Tongue (tissue), 2 donors: ENCODE measurements around the gene NUCKS1. TPM values are rescaled to one million over a fixed set of nuclear protein-coding genes. Genes with fewer than 3 reads are reported as not detected.

Experiments
- DNase-seq: peaks from one replicate; pipeline ENCODE4 v3.0.0-alpha.2; 2015
- total RNA-seq: library from RNA; depleted of rRNA; stranded (reverse); fragments of >200 nt; gene quantifications from one replicate; pipeline ENCODE4 v1.2.3, GENCODE V29; 2014

Gene NUCKS1
- total RNA-seq, 1 donor from 2014 or later: 193 TPM

DNA sequence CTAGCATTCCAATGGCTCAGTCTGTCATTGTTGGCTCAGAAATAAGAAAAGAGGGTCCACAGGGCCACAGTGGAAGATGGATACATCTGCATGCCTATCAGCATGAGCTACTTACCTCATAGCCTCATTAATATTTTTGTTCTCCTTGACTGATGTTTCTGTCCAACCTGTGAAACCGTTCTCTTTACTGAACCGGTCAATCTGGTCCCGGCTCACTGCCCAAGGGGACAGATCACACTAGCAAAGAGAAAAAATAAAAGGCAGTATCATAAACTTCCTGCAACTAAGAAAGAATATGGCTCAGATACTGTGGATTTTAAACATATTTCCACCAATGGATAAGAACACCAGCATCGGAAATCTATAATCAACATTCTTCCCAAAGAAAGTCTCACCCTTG lies 20.6 kb upstream of the NUCKS1 start:
- no peak for DNase-seq

DNA sequence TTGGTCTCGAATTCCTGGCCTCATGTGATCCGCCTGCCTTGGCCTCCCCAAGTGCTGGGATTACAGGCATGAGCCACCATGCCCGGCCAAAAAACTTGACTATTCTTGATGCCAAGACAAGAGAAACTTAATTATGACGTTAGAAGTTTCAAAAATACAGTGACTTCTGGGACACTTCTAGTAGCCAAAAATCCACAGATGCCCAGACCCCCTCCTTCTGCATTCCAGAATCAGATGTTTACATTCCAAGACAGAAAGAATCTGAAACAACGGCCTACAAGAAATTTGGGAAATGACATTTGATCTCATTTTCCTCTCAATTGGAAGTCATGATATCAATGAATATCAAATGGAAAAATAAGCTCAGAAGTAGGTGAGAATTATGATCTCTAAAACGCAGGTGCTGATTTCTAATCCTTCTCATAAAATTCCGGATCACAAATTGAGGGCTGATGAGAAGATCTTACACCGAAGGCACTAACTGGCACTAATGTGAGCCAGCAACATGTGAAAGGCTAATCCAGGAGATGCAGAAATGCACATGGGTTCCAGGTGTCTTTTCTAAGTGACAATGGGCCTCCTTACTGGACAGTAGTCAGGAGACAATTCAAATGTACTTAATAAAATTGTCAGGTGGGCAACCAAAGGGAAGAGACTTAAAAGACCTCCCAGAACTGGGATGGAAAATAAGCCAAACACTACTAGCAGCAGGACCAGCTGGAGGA lies 19.8 kb upstream of the NUCKS1 start:
- DNase-seq: no peak

DNA sequence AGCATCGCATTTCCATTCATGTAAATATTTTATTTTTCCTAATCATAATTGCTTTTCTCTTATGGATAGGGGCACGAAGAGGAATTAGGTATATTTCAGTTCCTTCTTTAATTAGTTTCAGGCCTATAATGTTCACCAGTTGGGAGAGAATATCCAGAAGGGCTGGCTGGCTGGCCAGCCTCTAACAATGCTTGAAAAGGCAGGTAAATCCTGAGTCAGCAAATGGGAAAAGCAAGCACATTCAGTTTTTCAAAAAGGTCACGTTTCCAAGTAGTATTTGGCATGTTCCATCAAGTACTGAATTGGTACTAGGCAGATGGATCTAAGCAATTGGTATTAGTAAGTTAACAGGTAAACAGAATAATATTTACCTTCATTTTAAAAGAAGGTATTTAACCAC lies 17.3 kb upstream of the NUCKS1 start:
- no peak for DNase-seq

DNA sequence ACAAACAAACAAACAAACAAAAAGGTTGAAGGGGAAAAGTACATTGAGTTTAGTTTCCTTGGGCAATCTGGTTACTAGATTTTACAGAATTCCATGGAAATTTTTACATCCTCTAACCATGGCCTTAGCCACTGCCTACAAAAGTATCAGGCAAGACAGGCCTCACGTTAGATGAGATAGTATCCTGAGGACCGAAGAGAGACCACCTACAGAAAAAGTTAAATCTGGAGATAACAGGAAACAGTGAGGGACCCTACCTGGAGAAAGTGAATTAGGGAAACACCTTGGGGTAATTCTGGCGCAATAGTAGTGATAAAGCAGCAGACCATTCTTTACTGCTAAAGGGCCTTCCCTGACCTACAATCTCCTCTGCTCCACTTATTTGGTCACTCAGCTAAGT lies 16.6 kb upstream of the NUCKS1 start:
- no peak for DNase-seq

- no peak for DNase-seq
Observed at GRCh38 chr1:205766038-205766437, 16.1 kb upstream of the NUCKS1 start.

DNA sequence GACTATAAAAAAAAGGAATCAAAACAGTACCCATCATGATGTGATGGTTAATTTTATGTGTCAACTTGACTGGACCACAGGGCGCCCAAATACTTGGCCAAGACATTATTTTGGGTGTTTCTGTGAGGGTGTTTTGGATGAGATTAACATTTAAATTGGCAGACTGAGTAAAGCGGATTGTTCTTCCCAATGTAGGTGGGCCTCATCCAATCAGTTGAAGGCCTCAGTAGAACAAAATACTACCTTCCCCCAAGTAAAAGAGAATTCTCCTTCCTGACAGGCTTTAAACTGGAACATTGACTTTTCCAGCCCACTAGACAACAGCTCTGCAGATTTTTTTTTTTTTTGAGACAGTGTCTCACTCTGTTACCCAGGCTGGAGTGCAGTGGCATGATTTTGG lies 14.6 kb upstream of the NUCKS1 start:
- DNase-seq: no peak

GRCh38 chr1:205763980-205764379 lies 14.0 kb upstream of the NUCKS1 start:
- peak; percentile 30 for DNase-seq

GRCh38 chr1:205760606-205761005 lies 10.6 kb upstream of the NUCKS1 start:
- DNase-seq: no peak

DNA sequence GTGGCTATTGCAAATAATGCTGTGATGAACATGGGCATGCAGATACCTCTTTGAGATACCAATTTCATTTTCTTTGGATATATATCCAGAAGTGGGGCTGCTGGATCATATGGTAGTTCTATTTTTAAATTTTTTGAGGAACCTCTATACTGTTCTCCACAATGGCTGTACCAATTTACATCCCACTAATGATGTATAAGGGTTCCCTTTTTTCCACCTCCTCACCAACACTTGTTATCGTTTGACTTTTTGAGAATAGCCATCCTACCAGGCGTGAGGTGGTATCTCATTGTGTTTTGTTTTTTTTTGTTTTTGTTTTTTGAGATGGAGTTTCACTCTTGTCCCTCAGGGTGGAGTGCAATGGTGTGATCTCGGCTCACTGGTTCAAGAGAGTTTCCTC lies 6.6 kb upstream of the NUCKS1 start:
- DNase-seq: no peak

GRCh38 chr1:205754857-205755256 lies 4.9 kb upstream of the NUCKS1 start:
- DNase-seq: no peak

DNA sequence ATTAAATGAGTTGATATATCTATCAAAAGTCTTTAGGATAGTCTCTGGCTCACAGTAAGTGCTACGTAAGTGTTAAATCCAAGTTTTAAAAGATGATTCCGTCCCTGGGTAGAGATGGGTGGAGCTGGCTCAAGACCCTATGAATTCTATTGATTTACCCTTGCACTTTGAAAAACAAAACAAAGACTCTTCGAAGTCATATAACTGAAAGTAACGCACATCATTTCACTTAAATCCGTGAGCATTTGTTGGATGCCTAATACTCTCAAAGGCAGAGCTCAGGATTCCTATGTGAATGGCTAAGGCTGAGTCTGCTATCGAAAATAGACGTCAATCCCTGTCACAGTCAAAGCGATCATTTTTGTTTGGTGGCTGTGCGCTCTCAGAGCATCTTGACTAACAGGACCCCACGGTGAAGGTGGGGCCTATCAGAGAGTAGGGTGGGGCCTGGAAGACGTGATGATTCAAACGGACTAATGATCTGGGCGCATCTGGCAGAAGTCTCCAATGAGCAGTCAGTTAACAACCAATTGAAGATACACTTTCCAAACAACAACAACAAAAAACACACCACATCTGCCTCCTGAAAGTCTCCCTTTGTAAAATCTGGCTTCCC lies 1.2 kb upstream of the NUCKS1 start:
- no peak for DNase-seq

DNA sequence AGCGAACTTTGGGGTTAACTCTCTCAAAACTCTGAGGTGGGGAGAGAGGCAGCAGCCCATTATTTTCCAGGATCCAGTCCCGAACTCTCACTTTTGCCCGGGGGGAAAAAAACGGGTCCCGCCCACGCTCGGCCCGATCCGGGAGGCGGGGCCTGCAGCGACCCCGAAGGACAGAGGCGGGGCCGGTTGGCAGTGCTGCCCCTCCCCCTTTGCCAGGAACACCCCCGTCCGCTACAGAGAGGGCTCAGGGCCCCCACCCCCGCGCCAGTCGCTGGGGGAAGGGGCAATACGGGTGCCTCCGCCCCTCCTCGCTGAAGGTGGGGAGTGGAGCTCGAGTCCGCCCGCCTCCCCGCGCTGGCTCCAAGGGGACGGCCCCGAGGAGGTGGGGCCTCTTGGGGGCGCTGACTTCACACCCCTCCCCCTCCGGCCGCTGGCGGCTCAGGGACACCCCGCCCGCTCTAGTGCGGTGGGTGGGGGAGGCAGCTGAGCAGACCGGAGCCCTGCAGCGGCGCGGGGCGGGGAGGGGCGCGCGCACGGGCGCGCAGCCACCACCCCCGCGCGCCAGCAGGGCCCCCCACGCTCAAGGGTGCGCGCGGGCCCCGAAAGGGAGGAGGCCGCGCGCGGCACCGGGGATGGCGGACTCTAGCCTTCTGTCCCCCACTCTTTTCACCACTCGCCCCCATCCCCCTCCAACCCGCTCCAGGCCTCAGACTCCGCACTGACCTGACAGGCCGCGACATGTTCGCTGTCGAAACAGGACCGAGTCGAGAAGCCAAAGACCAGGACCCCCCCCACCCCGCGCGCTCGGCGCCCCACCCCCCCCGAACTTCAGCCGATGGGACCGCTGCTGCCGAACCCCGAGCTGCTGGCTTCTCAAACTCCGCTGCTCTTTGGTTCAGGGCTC lies 496 bp downstream of the NUCKS1 start:
- peak; percentile 98 for DNase-seq

GRCh38 chr1:205748403-205749233 lies 1.4 kb downstream of the NUCKS1 start:
- peak; percentile 70 for DNase-seq

DNA sequence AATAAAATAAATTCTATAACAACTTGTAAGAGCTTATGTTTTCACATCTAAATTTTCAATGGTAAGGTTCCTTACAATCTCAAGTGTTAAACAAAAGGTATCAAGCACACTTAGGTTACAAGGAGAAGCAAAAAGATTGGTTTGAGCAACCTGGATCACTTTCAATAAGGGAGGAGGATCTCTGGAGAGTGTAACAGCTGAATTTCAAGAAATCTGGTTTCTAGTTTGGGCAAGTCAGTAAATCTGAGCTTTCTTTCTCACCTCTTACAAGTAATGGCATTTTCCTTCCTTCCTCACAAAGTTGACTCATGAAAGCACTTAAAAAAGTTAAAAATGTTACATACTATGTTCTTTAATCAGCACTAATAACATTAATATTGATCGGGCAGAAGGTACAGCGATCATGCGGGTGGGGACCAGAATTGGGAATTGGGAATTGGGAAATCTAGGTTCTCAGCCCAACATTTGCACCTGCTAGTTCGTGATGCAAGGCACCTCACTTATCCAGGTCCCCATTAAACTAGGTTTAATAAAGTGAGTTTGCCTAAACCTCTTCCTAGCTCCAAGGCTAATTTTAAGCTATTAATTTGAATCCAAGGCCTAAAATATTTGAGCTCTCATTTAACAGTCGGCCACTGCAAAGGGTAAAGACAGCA lies 3.1 kb downstream of the NUCKS1 start:
- DNase-seq: no peak

GRCh38 chr1:205744403-205744802 lies 5.6 kb downstream of the NUCKS1 start:
- no peak for DNase-seq

GRCh38 chr1:205743977-205744376 lies 6.0 kb downstream of the NUCKS1 start:
- DNase-seq: no peak

DNA sequence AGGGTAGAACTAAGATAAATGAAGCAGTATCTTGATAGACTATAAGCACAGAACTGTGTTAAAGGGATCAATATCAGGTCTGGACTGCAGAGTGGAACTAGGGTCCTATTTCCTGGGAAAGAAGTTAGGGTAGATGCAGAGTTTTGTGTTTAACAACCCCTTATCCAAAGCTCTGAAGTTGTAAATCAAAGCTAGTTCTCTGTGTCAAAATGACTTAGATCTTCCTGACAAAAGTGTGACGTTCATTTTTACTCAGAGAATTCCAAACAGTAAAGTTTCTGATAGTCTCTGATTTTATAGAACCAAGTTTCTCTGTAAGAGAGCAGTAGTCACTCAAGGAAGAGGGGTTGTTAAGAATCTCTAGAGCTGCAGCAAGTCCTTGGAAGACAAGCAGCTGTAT lies 8.3 kb downstream of the NUCKS1 start:
- no peak for DNase-seq

DNA sequence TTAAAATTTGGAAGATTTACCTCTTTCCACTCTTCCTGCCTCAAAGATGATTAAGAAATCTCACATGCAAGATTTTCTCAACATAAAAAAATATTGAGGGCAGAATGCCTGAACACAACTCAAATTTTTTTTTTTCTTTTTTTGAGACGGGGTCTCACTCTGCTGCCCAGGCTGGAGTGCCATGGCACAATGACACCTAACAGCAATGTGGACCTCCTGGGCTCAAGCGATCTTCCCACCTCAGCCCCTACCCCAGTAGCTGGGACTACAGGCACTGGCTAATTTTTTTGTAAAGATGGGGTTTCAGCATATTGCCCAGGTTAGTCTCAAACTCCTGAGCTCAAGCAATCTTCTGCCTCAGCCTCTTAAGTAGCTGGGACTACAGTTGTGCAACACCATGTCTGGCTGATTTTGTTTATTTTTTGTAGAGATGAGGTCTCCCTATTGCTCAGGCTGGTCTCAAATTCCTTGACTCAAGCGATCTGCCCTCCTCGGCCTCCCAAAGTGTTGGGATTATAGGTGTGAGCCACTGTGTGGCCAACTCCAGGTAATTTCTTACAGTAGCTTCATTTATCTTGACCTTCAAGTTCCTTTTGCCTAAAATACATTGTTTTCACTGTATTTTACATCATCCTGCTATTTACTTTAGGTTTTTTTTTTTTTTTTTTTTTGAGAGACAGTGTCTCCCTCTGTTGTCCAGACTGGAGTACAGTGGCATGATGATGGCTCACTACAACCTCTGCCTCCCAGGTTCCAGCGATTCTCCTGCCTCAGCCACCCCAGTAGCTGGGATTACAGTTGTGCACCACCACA lies 10.4 kb downstream of the NUCKS1 start:
- no peak for DNase-seq

GRCh38 chr1:205735218-205735617 lies 14.8 kb downstream of the NUCKS1 start:
- no peak for DNase-seq

- DNase-seq: no peak
Observed at GRCh38 chr1:205733438-205734175, 16.4 kb downstream of the NUCKS1 start.
